ENCODE measurements around the gene ZNF536. TPM values are rescaled to one million over a fixed set of nuclear protein-coding genes. Genes with fewer than 3 reads are reported as not detected.

The ZNF536 gene
- total and polyA plus RNA-seq, 9 of the 15 experiments (the other 6 are each of a cell fraction or from before 2014, with no cell fraction given), result not detected

GRCh38 chr19:30342901-30343300 lies 29.3 kb upstream of the ZNF536 start:
- ATAC-seq (no peak), DNase-seq (ENCODE audit: extremely low read depth in 1 of 4, low spot score in 3 of 4) (no peak), FAIRE-seq (no peak)
- Histone ChIP-seq H3K9ac (ENCODE audit: insufficient read depth in 1 of 2, low read depth in 2 of 2, low read length in 2 of 2) (no peak overlapping the region), H3K4me2 (ENCODE audit: insufficient read depth, low read length) (no peak overlapping the region), H3K9me1 (ENCODE audit: control insufficient read depth, insufficient read depth, low read length) (no peaks in the 10 kb centered on the region), H3K4me3 (no peak overlapping the region), H3K27ac (ENCODE audit: extremely low read depth, low read depth, low read length) (no peak overlapping the region), H4K20me1 (replicated peaks; ENCODE audit: control insufficient read depth, insufficient read depth, low read length) (peaks cover 6% of the 10 kb centered on the region; the same call in 1 of the 2 replicates), H3K4me1 (replicated peaks in 1 of 2; ENCODE audit: control insufficient read depth in 2 of 2, insufficient read depth in 2 of 2, low read length in 2 of 2) (no peaks in the 10 kb centered on the region), H2AFZ (ENCODE audit: low read depth, low read length) (no peak overlapping the region), H3K27me3 (ENCODE audit: control insufficient read depth in 2 of 2, insufficient read depth in 2 of 2, low read length in 2 of 2) (no peaks in the 10 kb centered on the region; a peak in 2 of 5 replicates), H3K9me3 (replicated peaks; ENCODE audit: control insufficient read depth, insufficient read depth, low read depth, low read length) (no peaks in the 10 kb centered on the region), H3K36me3 (ENCODE audit: control insufficient read depth, insufficient read depth, low read length) (no peaks in the 10 kb centered on the region), H3K79me2 (ENCODE audit: control insufficient read depth, insufficient read depth, low read length) (no peaks in the 10 kb centered on the region)
- TF ChIP-seq BRF1 (IDR thresholded peaks at IDR 0.05; ENCODE audit: borderline replicate concordance, extremely low read depth, insufficient read length), result no peak
- ChIA-PET POLR2A (interaction anchor here (0.6 kb wide), 1 partner anchor 13 kb away, joined by 3 read pairs; no protein-coding TSS in a partner anchor), CTCF (ENCODE audit: low intra/inter-chr PET ratio) (no interaction called here)
- intact Hi-C loops (cut with micrococcal nuclease) (no loop called here), in situ Hi-C loops (cut with MboI) (no loop called here)
- no TSS peak for BruUV-seq (replicated peaks)
- 0% methylated on average over 3 of the region's 3 CpGs for WGBS (ENCODE audit: insufficient coverage, low coverage, missing lambda C conversion rate)

DNA sequence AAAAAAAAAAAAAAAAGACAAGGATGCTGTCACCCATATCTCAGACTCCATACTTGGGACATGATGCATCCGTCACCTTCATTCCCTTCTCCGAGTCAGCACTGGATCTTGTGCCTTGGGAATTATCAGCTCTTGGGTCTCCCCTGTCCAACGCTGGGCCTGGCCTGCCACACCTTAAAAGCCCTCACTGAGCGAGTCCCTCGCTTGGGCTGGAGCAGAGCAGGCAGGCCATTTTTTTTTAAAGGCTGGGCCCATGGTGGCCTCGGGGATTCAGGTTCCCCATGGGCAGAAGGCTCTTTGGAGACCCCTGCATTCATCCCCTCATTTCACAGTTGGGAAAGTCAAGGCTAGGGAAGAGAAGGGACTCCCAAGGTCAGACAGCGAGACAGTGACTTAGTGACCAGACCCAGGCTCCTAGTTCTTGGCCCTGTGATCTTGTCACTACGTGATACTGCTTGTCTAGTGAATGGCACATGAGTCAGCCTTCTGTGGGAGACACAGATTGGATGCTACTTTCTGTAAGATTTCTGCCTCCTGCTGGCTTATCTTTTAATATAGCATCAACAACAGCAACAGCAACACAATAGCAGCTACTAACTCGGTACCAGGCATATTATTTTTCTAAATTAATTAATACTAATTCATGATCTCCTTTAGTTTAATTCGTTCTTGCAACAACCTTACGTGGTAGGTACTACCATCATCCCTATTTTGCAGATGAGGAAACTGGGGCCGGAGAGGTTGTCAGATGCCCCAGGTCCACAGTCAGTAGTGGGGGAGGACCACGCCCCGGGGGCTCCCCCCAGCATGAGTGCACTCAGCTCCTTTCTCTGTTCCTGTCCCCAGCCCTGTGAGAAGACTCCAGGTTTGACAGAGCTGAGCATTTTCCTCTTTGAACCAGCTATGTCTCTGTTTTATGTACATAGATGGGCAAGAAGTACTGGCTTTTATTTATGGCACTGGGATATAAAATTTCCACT lies 27.4 kb upstream of the ZNF536 start:
- Histone ChIP-seq H3K79me2 (ENCODE audit: control insufficient read depth, insufficient read depth, low read length) (no peaks in the 10 kb centered on the region), H4K20me1 (replicated peaks; ENCODE audit: control insufficient read depth, insufficient read depth, low read length) (peaks cover 5% of the 10 kb centered on the region; the same call in 1 of the 2 replicates), H3K4me3 (no peak overlapping the region), H3K9me1 (ENCODE audit: control insufficient read depth, insufficient read depth, low read length) (no peaks in the 10 kb centered on the region), H3K27me3 (ENCODE audit: control insufficient read depth in 2 of 2, insufficient read depth in 2 of 2, low read length in 2 of 2) (no peaks in the 10 kb centered on the region; a peak in 1 of 5 replicates), H3K9me3 (replicated peaks; ENCODE audit: control insufficient read depth, insufficient read depth, low read depth, low read length) (no peaks in the 10 kb centered on the region), H3K27ac (ENCODE audit: extremely low read depth, low read depth, low read length) (no peak overlapping the region), H2AFZ (ENCODE audit: low read depth, low read length) (no peak overlapping the region), H3K9ac (ENCODE audit: insufficient read depth in 1 of 2, low read depth in 2 of 2, low read length in 2 of 2) (no peak overlapping the region), H3K4me1 (replicated peaks in 1 of 2; ENCODE audit: control insufficient read depth in 2 of 2, insufficient read depth in 2 of 2, low read length in 2 of 2) (no peaks in the 10 kb centered on the region), H3K36me3 (ENCODE audit: control insufficient read depth, insufficient read depth, low read length) (no peaks in the 10 kb centered on the region), H3K4me2 (ENCODE audit: insufficient read depth, low read length) (no peak overlapping the region)
- 0 out of 4 replicates have a peak, but pooled peaks of 1 of the 2 experiments have one; percentile 14 for TF ChIP-seq RCOR1 (IDR thresholded peaks at IDR 0.05; ENCODE audit: borderline replicate concordance in 1 of 2, low read depth in 2 of 2, low read length in 2 of 2)
- TF ChIP-seq FOSL1 (tag; conservative IDR thresholded peaks at IDR 0.05), result peak; percentile 39
- TF ChIP-seq NFE2 (IDR thresholded peaks at IDR 0.05; ENCODE audit: low read depth), result peak; percentile 6; the same call in 1 of the 2 replicates
- TF ChIP-seq ZNF253 (CRISPR knock-in tag; conservative IDR thresholded peaks at IDR 0.05), result no peak
- peak; percentile 5; the same call in 1 of the 2 replicates for TF ChIP-seq JUND (IDR thresholded peaks at IDR 0.05; ENCODE audit: borderline replicate concordance, low read depth, low read length)
- no peak for TF ChIP-seq JUND (tag; IDR thresholded peaks at IDR 0.05; ENCODE audit: borderline replicate concordance, low read depth, low read length)
- TF ChIP-seq ZNF511 (CRISPR knock-in tag; IDR thresholded peaks at IDR 0.05), result no peak
- CTCF ChIA-PET (ENCODE audit: low intra/inter-chr PET ratio), result no interaction called here
- no peak for ATAC-seq
- DNase-seq (ENCODE audit: extremely low read depth in 1 of 4, low spot score in 3 of 4), result peak in 1 of 4 experiments; percentile 7
- in situ Hi-C loops (cut with MboI) (no loop called here), intact Hi-C loops (cut with micrococcal nuclease) (no loop called here)
- no peak for FAIRE-seq
- BruUV-seq (replicated peaks), result no TSS peak
- WGBS (ENCODE audit: insufficient coverage, low coverage, missing lambda C conversion rate), result 2% methylated on average over 14 of the region's 14 CpGs
- POLR2A ChIA-PET, result no interaction called here
